SU-DHL-6 (cell line): ENCODE data around the gene GRM1.

Experiments
- CTCF ChIP-seq: fragments of 200-600 bp; sonication (generic); IDR thresholded peaks from one replicate; pipeline ENCODE4 v1.5.1; 2017; ENCODE audit warnings: antibody characterized with exemption, mild to moderate bottlenecking, low read length, moderate library complexity; ENCODE audit not compliant: insufficient read depth, poor library complexity, severe bottlenecking
- EZH2phosphoT487 ChIP-seq: fragments of 200-600 bp; sonication (generic), shearing (Covaris generic); conservative IDR thresholded peaks from 2 replicates; pipeline ENCODE4 v1.6.1; 2018; ENCODE audit warnings: mild to moderate bottlenecking, antibody characterized with exemption, low read length, moderate library complexity, mixed read lengths

GRCh38 chr6:146460941-146461340 is 432.1 kb downstream of the GRM1 start:
- TF ChIP-seq CTCF (no peak), EZH2phosphoT487 (no peak)
